Suprapubic skin (tissue), 4 donors: ENCODE measurements around the gene SPAG9.

ENCODE experiments used
- CTCF ChIP-seq, 2 donors: fragments of 200-600 bp in 1 of 2; fragments of 450-650 bp in 1 of 2; sonication (generic) in 1 of 2; IDR thresholded peaks; one replicate each; pipeline ENCODE4 v1.5.1; 2016 to 2019; ENCODE audit warnings: antibody characterized with exemption in 2 of 2, mild to moderate bottlenecking in 1 of 2, moderate library complexity in 1 of 2
- EP300 ChIP-seq: sonication (generic); formaldehyde crosslinking; IDR thresholded peaks from one replicate; pipeline ENCODE4 v1.6.1; 2017; ENCODE audit warnings: antibody characterized with exemption
- POLR2AphosphoS5 ChIP-seq, 3 donors: sonication (generic); formaldehyde crosslinking; IDR thresholded peaks; one replicate each; pipeline ENCODE4 v1.6.1; 2017; ENCODE audit warnings: antibody characterized with exemption in 3 of 3

DNA sequence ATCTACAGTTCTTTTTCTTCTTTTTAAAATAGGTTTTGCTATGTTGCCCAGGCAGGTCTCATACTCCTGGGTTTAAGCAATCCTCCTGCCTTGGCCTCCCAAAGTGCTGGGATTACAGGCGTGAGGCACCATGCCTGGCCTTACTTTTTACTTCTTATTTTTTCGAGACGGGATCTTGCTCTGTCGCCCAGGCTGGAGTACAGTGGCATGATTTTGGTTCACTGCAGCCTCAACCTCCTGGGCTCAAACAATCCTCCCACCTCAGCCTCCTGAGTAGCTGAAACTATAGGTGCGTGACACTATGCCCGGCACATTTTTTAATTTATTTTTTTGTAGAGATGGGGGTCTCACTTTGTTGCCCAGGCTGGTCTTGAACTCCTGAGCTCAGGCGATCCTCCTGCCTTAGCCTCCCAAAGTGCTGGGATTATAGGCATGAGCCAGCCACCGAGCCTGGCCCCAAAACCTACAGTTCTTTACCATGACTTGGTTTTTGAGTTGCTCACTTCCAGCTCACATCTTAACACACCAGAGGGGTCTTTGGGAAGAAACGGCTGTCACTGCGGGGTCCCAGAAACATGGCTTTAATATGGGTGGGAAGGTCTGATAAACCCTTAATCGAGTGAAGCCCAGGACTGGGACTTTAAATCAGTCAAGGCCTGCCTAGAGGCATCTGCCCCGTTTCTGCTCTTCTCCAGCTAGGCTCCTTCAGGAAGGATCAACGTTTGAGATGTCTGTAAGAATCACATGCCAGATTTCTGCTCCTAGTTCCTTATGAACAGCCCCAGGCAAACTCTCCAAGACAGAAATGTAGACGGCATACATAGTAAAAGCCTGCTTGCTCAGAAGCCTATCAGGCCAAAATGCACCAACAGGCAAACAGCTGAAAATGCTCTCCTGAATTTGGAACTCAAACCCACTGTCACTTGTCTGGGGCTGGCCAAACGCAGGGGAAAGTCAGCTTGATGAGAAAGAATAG lies 162.8 kb downstream of the SPAG9 start:
- TF ChIP-seq CTCF (IDR thresholded peaks at IDR 0.05) = no peak
- no peak for TF ChIP-seq POLR2AphosphoS5 (IDR thresholded peaks at IDR 0.05)
- no peak for TF ChIP-seq EP300
